Upper lobe of left lung (tissue), 4 donors: ENCODE results near the gene SLC18A3.

Source experiments
- POLR2AphosphoS5 ChIP-seq, 2 donors: sonication (generic); formaldehyde crosslinking; IDR thresholded peaks; one replicate each; pipeline ENCODE4 v1.5.1; 2017; ENCODE audit warnings: antibody characterized with exemption in 2 of 2
- TF ChIP-seq, protein P1 (sequence below), 6 experiments: fragments of 450-650 bp in 4 of 6; fragments of 200-600 bp in 2 of 6; sonication (generic) in 2 of 6; IDR thresholded peaks; one replicate each; pipeline ENCODE4 v1.5.1; 2016 to 2019; ENCODE audit warnings: antibody characterized with exemption in 6 of 6

GRCh38 chr10:49618821-49619220 is 8.7 kb downstream of the SLC18A3 start:
- TF ChIP-seq, protein P1, sequence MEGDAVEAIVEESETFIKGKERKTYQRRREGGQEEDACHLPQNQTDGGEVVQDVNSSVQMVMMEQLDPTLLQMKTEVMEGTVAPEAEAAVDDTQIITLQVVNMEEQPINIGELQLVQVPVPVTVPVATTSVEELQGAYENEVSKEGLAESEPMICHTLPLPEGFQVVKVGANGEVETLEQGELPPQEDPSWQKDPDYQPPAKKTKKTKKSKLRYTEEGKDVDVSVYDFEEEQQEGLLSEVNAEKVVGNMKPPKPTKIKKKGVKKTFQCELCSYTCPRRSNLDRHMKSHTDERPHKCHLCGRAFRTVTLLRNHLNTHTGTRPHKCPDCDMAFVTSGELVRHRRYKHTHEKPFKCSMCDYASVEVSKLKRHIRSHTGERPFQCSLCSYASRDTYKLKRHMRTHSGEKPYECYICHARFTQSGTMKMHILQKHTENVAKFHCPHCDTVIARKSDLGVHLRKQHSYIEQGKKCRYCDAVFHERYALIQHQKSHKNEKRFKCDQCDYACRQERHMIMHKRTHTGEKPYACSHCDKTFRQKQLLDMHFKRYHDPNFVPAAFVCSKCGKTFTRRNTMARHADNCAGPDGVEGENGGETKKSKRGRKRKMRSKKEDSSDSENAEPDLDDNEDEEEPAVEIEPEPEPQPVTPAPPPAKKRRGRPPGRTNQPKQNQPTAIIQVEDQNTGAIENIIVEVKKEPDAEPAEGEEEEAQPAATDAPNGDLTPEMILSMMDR (IDR thresholded peaks at IDR 0.05): no peak
- TF ChIP-seq POLR2AphosphoS5 (IDR thresholded peaks at IDR 0.05): no peak
